Effector CD8-positive, alpha-beta T cell (primary cell): ENCODE results near the gene PGM3.

Source experiments
- DNase-seq: peaks from one replicate; lab custom pipeline; 2025; lab: John Stamatoyannopoulos, UW

Gene PGM3

DNA sequence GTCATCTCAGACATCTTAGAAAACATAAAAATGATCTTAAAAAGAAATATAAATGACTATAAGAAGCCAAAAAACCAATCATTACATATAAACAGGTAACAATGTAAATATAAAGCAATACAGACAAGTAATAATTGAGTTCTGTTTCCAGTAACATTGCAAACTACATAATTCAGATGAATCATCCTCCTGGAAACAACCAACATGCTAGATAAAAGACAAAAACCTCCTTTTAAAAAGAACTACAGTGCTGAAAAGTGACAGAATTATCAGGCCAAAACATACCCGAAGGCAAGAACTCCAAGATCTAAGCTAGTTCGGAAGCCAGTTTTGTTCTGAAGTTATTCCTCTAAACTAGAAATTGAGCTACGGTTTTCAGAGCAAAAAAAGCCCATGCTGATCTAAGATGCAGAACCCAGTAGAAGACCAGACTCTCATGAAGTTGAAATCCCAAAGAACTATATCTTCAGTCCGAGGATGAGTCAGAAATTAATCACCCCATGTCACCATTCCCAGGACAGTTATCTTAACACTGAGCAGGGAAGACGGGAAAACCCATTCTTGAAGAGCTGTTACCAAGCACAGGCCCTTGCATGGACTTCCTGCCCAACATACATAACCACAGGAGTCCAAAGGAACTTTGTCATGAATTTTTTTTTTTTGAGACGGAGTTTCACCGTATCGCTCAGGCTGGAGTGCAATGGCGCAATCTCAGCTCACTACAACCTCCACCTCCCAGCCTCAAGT lies 9.8 kb downstream of the PGM3 start:
- DNase-seq: no peak

DNA sequence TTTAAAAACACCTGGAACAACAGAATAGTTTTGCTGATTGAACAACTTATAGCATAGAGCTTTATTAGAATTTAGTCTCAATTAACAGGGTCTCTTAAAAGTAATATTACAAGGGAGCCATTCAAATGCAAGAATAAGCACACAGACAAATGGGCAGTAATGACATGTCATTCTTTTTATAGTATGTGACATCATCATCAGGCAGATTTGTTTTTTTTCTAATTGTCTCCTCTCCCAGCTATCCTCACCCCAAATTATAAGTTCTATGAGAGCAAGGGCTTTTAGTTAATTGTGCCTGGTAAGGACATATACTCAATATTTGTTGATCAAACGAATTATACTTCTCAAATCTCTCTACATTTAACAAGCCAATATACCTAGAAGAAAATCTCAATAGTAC lies 11.0 kb downstream of the PGM3 start:
- DNase-seq: no peak

DNA sequence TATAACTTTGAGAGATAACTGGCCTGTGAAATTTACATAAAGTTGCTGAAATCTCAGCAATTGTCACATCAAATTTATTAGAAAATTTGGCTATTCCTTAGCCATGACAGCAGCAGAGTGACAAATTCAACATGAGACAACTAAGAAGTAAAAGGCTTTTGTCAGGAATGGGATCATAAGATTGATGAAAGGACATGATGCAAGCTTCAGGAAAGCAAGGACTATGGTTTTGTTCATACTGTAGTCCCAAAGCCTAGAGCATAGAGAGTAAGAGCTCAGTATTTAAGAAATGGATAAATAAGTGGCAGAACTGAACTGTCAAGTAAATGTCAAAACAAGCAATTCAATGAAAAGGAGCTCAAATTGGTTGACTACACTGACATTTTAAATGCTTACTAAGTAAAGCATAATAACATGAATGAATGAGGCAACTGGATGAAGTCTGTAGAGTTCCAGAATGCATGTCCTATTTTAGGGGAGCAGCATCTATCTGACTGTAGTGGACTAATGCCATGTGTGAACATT lies 12.6 kb downstream of the PGM3 start:
- DNase-seq: no peak

DNA sequence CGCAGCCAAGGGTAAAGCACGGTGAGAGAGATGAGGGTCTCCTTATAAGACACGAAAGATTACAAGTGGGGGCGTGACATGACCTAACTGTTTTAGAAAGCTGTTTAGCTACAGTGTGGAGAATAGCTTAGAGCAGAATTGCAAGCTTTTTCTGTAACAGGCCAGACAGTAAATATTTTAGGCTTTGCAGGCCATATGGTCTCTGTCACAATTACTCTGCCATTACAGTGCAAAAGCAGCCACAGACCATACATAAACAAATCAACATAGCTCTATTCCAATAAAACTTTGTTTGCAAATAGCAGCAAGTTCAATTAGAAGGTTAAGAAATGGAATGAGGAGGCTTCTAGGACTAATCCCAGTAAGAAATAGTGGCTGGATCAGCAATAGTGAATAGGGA lies 16.8 kb downstream of the PGM3 start:
- no peak for DNase-seq

DNA sequence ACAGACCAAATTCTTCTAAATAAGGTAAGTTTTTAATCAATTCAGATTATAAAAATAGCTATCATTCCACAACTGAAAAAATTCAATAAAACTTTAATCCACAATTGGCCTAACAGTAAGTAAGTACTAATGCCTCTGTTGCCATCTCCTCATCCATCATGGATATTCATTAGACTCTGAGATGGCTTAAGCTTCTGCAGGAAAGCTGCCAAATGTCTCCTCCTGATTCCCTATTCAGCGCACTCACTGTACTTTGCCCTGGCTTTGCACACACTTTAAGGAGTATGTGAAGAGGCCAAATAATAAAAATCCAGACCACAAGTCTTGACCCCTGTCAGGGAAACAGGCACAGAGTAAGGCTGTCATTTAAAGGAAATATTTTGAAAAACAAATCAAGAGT lies 23.6 kb downstream of the PGM3 start:
- DNase-seq: no peak

DNA sequence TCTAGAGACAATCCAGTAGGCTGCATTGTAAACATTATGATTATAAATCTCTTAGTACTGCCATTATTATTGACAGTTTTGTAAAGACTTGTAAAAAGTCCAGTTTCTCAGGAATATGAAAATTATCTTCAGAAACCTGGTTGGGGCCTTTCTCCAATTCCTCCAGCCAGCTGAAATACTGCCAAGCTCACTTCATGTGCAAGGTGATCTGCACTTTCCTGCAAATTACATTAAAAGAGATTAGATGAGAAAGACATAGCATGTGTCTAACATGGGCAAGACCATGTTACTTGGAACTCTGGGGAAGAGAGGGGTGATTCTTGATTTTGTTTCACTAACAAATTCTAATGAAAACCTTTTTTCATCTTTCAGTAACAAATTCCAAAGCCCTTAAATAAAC lies 24.0 kb downstream of the PGM3 start:
- no peak for DNase-seq

DNA sequence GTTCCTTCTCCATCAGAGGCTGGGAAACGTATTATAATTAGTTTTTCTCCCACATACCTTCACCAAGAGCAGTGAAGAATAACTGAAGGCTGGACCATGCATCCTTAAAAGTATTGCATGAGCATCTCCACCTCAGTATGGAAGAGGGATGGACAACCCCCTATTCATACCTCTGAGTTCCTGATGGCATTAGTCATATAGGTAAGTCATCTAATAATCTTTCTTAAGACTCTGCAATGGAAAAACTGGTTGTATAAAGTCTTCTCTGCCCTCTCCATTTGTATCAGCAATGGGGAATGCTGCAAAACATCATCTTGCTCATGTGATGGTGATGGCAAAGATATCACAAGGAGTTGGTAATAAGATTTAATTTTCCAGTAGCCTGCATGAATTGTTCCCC lies 24.5 kb downstream of the PGM3 start:
- no peak for DNase-seq

DNA sequence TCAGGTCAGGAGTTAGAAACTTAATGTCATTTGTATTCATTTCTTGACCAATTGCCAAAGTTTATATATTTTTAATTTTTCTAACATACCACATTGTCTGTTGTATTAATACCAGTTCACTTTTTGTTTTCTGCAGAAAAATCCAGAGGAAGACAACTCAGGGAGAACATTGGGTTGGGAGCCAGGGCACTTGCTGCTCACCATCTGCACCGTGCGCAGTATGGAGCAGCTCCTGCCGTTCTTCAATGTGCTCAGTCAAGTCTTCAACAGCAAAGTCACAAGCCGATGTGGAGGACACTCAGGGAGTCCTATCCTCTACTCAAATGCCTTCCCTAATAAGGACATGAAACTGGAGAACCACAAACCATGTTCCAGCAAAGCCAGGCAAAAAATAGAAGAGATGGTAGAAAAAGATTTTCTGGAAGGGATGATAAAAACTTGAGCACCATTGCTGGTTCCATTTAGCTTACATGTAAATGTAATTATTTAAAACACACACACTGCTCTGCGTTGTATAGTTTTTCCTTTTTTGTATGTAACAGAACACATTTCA lies 25.3 kb downstream of the PGM3 start:
- no peak for DNase-seq

DNA sequence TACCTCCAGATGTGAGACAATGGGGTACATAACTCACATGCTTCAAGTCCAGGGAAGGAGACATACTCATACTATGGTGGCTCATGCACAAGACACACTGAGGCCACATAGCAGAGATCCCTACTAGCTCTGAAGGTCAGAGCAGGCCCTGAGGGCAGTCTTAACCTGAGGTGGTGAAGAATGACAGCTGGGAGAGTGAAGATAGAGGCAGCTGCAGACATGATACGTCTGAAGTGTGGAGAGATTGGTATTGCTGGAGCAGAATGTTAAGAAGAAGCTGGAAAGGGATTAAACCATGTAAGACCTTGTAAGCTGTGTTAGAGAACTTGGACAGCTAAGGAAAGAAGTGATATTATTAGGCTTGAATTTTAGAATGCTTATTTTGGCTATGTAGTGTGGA lies 32.9 kb downstream of the PGM3 start:
- DNase-seq: no peak

DNA sequence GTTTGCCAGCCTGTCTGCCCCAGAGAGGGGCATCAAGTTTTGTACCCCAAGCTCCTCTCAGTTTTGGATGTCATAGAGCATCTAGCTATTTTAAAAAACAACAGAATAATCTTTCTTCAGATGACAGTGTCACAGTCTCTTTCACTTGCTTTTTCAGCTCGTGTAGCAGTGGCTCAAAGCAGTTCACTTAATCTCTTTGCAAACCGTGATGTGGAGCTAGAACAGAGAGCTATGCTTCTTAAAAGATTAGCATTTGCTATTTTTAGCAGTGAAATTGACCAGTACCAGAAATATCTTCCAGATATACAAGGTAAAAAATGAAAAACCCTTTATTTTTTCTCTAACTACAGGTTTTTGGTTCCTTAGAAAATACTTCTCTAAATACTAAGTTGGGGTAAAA lies 37.3 kb downstream of the PGM3 start:
- DNase-seq: no peak

DNA sequence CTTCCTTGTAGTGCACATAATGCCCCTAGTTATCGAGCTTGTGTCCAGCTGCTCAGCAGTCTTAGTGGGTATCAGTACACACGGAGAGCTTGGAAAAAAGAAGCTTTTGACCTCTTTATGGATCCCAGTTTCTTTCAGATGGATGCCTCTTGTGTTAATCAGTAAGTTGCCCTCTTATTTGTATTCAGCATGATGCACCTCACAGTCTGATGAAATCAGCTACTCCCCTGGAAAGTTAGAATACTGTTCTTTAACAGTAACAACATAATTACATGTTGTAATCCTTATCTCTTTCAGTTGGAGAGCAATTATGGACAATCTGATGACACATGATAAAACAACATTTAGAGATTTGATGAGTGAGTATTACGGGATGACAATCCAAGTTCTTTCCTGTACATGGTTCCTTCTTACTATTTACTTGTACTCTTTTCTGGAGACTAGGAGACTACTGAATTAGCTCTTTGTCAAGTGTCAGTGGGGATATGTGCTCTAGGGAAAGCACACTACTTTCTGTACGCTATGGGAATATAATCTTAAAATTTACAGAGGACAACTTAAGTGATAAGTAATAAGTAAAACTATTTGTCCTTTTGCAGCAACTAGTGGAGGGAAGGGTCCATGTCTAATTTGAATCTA lies 39.1 kb downstream of the PGM3 start:
- DNase-seq: no peak

DNA sequence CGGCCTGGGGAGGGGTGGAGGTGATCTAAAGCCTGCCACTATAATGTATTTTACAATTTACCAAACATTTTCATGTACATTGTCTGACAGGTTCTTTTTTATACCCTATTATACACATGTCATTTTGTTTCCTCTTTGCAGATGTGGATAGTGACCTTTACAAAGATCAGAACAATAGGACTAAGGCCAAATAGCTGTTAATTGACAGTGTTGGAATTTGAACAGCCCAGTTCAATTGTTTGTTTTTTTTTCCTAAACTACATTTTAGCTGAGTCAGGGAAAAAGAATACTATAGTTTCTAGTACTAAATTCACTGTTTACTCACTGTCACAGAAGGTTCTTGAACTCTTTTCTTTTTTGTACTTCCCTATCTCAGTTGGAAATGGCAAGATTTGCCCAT lies 40.2 kb downstream of the PGM3 start:
- DNase-seq: no peak

DNA sequence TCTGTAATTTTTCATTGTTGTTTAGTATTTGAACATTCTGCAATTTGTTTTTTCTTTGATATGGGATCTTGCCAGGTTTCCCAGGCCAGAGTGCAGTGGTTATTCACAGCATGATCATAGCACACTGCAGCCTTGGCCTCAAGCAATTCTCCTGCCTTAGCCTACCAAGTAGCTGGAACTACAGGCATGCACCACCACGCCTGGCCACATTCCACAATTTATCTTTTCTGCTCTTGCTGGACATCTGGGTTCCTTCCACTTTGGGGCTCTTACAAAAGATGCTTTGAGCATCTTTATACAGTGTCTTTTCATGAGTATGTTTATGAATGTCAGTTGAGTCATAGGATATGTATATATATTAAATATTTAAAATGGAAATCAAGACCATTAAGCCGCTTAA lies 42.0 kb downstream of the PGM3 start:
- DNase-seq: no peak

DNA sequence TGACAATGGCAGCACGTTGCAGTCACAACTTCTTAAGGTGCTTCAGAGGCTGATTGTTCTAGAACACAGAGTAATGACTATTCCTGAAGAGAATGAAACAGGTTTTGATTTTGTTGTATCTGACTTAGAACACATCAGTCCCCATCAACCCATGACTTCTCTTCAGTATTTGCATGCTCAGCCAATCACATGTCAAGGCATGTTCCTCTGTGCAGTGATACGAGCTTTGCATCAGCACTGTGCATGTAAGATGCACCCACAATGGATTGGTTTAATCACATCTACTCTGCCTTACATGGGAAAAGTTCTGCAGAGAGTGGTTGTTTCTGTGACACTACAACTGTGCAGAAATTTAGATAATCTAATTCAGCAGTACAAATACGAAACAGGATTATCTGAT lies 54.3 kb downstream of the PGM3 start:
- DNase-seq: no peak

DNA sequence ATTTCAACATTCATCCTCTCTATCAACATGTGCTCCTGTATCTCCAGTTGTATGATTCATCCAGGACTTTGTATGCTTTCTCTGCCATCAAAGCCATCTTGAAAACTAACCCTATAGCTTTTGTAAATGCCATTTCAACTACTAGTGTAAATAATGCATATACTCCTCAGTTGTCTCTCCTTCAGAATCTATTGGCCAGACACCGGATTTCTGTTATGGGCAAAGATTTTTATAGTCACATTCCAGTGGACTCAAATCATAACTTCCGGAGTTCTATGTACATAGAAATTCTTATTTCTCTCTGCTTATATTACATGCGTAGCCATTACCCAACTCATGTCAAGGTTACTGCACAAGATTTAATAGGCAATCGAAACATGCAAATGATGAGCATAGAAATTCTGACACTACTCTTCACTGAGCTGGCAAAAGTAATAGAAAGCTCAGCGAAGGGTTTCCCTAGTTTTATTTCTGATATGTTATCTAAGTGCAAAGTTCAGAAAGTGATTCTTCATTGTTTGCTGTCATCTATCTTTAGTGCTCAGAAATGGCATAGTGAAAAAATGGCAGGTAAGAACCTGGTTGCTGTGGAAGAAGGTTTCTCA lies 54.8 kb downstream of the PGM3 start:
- no peak for DNase-seq

DNA sequence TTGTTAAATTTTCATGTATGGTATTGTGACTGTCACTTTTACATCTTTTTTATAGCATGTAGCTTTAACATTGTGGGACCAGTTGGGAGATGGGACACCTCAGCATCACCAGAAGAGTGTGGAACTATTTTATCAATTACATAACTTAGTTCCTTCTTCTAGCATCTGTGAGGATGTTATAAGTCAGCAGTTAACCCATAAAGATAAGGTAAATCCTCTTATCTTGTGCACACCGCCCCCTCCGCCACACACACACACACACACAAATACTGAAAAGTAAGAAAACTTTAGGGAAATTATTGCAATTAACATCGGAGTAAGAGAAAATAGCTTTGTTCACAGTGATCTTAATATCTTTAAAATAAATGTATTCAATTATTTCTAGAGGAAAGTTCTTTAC lies 60.9 kb downstream of the PGM3 start:
- no peak for DNase-seq

DNA sequence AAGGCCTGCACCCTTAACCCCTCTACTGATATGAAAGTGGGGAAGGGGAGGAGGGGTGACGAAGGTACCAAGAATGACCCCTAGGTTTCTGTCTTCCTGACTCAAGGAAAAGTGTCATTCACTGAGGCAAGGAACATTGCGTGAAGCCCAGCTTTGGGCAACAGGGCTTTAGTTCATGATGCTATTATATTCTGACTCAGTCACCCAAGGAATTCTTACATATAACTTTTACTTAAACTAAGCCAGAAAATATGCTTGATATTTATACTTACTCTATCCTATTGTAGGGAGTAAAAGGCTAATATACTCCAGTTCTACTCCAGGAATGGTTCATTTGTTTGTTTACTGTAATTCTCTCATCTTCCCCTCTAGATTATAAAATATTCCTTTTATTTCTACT lies 65.1 kb downstream of the PGM3 start:
- no peak for DNase-seq

DNA sequence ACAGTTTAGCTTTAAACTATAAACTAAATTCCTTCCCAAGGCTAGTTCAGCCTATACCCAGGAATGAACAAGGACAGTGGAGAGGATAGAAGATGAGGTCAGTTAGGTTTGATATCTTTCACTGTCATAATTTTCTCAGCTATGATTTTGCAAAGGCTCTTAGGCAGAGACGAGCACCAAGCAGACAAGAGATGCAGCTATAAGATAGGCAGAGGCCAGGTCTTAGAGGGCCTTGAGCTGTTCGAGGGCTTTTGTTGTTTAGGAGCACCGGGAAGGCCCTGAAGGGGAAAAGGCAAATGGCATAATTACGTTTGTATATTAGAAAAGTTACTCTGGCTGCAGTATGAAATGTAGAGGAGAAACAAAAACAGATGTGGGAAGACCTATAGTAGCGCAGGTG lies 65.8 kb downstream of the PGM3 start:
- DNase-seq: no peak

DNA sequence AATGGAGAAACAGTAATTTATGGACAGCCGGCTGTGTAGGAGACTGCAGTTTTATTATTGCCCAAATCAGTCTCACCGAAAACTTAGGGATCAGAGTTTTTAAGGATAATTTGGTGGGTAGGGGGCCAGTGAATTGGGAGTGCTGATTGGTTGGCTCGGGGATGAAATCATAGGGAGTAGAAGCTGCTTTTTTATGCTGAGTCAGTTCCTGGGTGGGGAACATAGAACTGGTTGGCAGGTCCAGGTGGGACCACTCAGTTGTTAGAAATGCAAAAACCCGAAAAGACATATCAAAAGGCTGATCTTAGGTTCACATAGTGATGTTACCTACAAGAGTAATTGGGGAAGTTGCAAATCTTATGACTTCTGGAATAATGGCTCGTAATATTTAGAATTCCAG lies 66.3 kb downstream of the PGM3 start:
- DNase-seq: no peak

DNA sequence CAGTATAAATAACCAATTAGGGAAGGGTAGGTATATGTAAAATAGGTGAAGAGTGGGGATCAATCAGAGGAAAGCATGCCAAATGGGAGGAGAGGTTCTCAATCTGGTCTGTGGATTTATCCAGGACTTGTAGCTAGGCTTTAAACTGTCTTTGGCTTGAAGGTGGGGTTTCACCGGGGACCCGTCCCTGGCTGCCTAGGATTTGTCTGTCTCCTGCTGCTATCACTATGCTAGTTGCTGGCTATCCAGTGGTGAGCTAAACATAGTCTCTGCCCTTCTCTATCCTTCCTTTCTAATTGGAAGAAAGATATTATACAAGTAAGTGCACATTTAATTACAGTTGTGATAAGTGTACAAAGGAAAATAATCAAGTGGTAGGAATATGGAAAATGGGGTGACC lies 66.8 kb downstream of the PGM3 start:
- DNase-seq: no peak

DNA sequence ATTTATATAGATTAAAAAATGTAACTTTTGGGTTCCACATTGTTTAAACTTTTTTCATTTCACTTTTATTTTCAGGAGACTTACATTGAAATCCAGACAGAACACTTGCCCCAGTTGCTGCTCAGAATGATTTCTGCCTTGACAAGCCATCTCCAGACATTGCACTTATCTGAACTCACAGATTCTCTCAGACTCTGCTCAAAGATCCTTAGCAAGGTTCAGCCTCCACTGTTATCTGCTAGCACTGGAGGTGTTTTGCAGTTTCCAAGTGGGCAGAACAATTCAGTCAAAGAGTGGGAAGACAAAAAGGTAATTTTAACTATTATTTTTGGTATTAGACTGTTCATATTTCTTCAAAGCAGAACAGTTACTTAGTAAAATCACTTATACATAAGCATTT lies 67.6 kb downstream of the PGM3 start:
- no peak for DNase-seq

DNA sequence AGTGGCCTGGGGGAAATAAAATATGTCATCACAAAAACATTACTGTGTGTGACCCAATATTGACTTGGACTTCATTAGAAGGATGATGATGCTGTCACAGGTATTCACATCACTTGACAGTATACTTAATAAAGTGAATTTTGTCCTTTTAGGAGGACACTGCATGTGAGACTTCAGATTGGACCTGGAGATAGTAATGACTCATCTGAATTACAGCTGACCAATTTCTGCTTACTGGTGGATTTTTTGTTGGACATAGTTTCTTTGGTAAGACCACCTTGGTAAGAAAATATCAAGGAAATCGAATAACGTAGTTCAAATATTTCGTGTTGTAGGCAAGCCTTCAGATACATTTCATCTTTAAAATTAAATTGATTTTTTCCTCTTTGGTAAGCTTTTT lies 68.5 kb downstream of the PGM3 start:
- DNase-seq: no peak

DNA sequence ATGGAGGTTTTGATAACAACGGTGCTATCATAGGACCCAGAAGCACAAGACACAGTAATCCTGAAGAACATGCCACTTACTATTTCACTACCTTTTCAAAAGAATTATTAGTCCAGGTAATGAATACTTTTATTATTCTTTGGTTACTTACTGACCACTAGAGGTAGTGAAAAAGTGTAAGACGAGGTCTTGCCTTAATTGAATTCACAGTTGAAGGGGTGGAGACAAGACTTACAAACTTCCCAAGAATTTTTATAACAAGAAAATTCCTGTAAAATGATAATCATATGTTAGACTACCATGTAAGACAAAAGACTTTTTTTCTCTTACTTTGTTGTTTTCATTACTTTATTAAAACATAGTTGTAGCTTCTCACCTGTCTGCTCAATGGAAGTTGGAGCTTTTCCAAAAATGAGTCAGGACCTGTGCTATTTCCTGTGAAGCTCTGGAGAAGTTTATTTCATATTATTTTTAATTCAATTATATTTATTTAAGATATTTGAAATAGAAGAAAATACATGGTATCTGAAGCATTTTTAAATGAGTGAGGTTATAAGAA lies 73.2 kb downstream of the PGM3 start:
- DNase-seq: no peak
